ENCODE data around the gene DBH.

DBH gene

GRCh38 chr9:133696071-133696472 is 59.9 kb downstream of the DBH start:
- no peak for DNase-seq (ENCODE audit: low read depth in 1 of 2, low spot score in 1 of 2)

GRCh38 chr9:133699546-133699945 is 63.4 kb downstream of the DBH start:
- no peak for DNase-seq (ENCODE audit: low read depth in 1 of 2, low spot score in 1 of 2)

- DNase-seq (ENCODE audit: low read depth in 1 of 2, low spot score in 1 of 2) = no peak
Observed at GRCh38 chr9:133700819-133701320, 64.7 kb downstream of the DBH start.

GRCh38 chr9:133701321-133701980 is 65.3 kb downstream of the DBH start:
- peak; percentile 20 to 38 for DNase-seq (ENCODE audit: low read depth in 1 of 2, low spot score in 1 of 2)

GRCh38 chr9:133701981-133702797 is 66.0 kb downstream of the DBH start:
- DNase-seq (ENCODE audit: low read depth in 1 of 2, low spot score in 1 of 2) = peak; percentile 48 to 53

- DNase-seq (ENCODE audit: low read depth in 1 of 2, low spot score in 1 of 2) = no peak
Observed at GRCh38 chr9:133702798-133703590, 66.8 kb downstream of the DBH start.

GRCh38 chr9:133703591-133704399 is 67.6 kb downstream of the DBH start:
- no peak for DNase-seq (ENCODE audit: low read depth in 1 of 2, low spot score in 1 of 2)

- DNase-seq (ENCODE audit: low read depth in 1 of 2, low spot score in 1 of 2) = no peak
Observed at GRCh38 chr9:133704711-133705181, 68.6 kb downstream of the DBH start.

GRCh38 chr9:133705576-133705975 is 69.4 kb downstream of the DBH start:
- DNase-seq (ENCODE audit: low read depth in 1 of 2, low spot score in 1 of 2) = no peak

GRCh38 chr9:133706307-133707050 is 70.3 kb downstream of the DBH start:
- DNase-seq (ENCODE audit: low read depth in 1 of 2, low spot score in 1 of 2) = no peak

- no peak for DNase-seq (ENCODE audit: low read depth in 1 of 2, low spot score in 1 of 2)
Observed at GRCh38 chr9:133707065-133707762, 71.1 kb downstream of the DBH start.

GRCh38 chr9:133707763-133708245 is 71.6 kb downstream of the DBH start:
- no peak for DNase-seq (ENCODE audit: low read depth in 1 of 2, low spot score in 1 of 2)

GRCh38 chr9:133708246-133709014 is 72.3 kb downstream of the DBH start:
- DNase-seq (ENCODE audit: low read depth in 1 of 2, low spot score in 1 of 2) = no peak
